H9 (cell line): ENCODE data around the gene TSPAN11. TPM values are rescaled to one million over a fixed set of nuclear protein-coding genes. Genes with fewer than 3 reads are reported as not detected.

ENCODE experiments used
- DNase-seq: peaks from one replicate; pipeline ENCODE4 v3.0.0-alpha.2; 2017
- H2AFZ ChIP-seq: one replicate; pipeline ENCODE4 v1.6.1; 2013; ENCODE audit warnings: mild to moderate bottlenecking, low read length, control low read depth, moderate library complexity
- H2AK5ac ChIP-seq: 2 replicates; pipeline ENCODE4 v1.6.1; 2013; ENCODE audit warnings: low read length, control low read depth, mixed read lengths; ENCODE audit not compliant: insufficient read length
- H2BK120ac ChIP-seq: one replicate; pipeline ENCODE4 v1.6.1; 2013; ENCODE audit warnings: low read depth, mild to moderate bottlenecking, low read length, control low read depth, inconsistent platforms; ENCODE audit not compliant: poor library complexity, severe bottlenecking
- H2BK12ac ChIP-seq: 2 replicates; pipeline ENCODE4 v1.6.1; 2013; ENCODE audit warnings: low read length, control low read depth, mixed read lengths, low read depth; ENCODE audit not compliant: insufficient read length
- H2BK15ac ChIP-seq: 2 replicates; pipeline ENCODE4 v1.6.1; 2013; ENCODE audit warnings: low read depth, low read length, control low read depth
- H2BK20ac ChIP-seq: one replicate; pipeline ENCODE4 v1.6.1; 2013; ENCODE audit warnings: low read depth, mild to moderate bottlenecking, low read length, control low read depth, inconsistent platforms; ENCODE audit not compliant: poor library complexity, severe bottlenecking
- H2BK5ac ChIP-seq: 2 replicates; pipeline ENCODE4 v1.6.1; 2013; ENCODE audit warnings: low read length, control low read depth, mixed read lengths; ENCODE audit not compliant: insufficient read length
- H3K14ac ChIP-seq: 2 replicates; pipeline ENCODE4 v1.6.1; 2013; ENCODE audit warnings: low read length, control low read depth; ENCODE audit not compliant: insufficient read depth
- H3K18ac ChIP-seq: 2 replicates; pipeline ENCODE4 v1.6.1; 2013; ENCODE audit warnings: low read depth, mild to moderate bottlenecking, mixed read lengths, low read length, control low read depth; ENCODE audit not compliant: insufficient read length
- H3K23ac ChIP-seq: 2 replicates; pipeline ENCODE4 v1.6.1; 2013; ENCODE audit warnings: low read length, control low read depth, mixed read lengths, low read depth; ENCODE audit not compliant: insufficient read length
- H3K23me2 ChIP-seq: 2 replicates; pipeline ENCODE4 v1.6.1; 2013; ENCODE audit warnings: low read depth, mild to moderate bottlenecking, mixed read lengths, low read length, control low read depth; ENCODE audit not compliant: insufficient read length, poor library complexity, severe bottlenecking
- H3K27ac ChIP-seq: 2 replicates; pipeline ENCODE4 v1.5.1; 2013; ENCODE audit warnings: low read length, control low read depth, mixed read lengths, low read depth; ENCODE audit not compliant: insufficient read length
- H3K27me3 ChIP-seq: 2 replicates; pipeline ENCODE4 v1.6.1; 2013; ENCODE audit warnings: low read length, control low read depth, inconsistent platforms; ENCODE audit not compliant: insufficient read depth
- H3K4ac ChIP-seq: 2 replicates; pipeline ENCODE4 v1.6.1; 2013; ENCODE audit warnings: low read depth, mild to moderate bottlenecking, control low read depth, inconsistent platforms, low read length, moderate library complexity
- H3K4me1 ChIP-seq: 2 replicates; pipeline ENCODE4 v1.6.1; 2013; ENCODE audit warnings: low read length, control low read depth, inconsistent platforms; ENCODE audit not compliant: insufficient read depth
- H3K4me2 ChIP-seq: 2 replicates; pipeline ENCODE4 v1.6.1; 2013; ENCODE audit warnings: low read length, control low read depth, mixed read lengths; ENCODE audit not compliant: insufficient read length, insufficient read depth
- H3K56ac ChIP-seq: 2 replicates; pipeline ENCODE4 v1.6.1; 2013; ENCODE audit warnings: low read depth, mild to moderate bottlenecking, mixed read lengths, low read length, control low read depth; ENCODE audit not compliant: insufficient read length
- H3K79me1 ChIP-seq: 2 replicates; pipeline ENCODE4 v1.6.1; 2013; ENCODE audit warnings: low read depth, mild to moderate bottlenecking, moderate library complexity, low read length, control low read depth, inconsistent platforms; ENCODE audit not compliant: insufficient read depth, poor library complexity, severe bottlenecking
- H3K79me2 ChIP-seq: 2 replicates; pipeline ENCODE4 v1.6.1; 2013; ENCODE audit warnings: low read length, control low read depth, inconsistent platforms; ENCODE audit not compliant: insufficient read depth
- H3K9ac ChIP-seq: 2 replicates; pipeline ENCODE4 v1.6.1; 2013; ENCODE audit warnings: low read length, control low read depth, mixed read lengths; ENCODE audit not compliant: insufficient read length; ENCODE audit errors: extremely low read depth
- H3K9me3 ChIP-seq: one replicate; pipeline ENCODE4 v1.6.1; 2013; ENCODE audit warnings: low read depth, low read length, inconsistent platforms; ENCODE audit not compliant: control insufficient read depth
- H3T11ph ChIP-seq: one replicate; pipeline ENCODE4 v1.6.1; 2013; ENCODE audit warnings: mild to moderate bottlenecking, low read length, control low read depth, inconsistent platforms
- H4K20me1 ChIP-seq: one replicate; pipeline ENCODE4 v1.6.1; 2013; ENCODE audit not compliant: control insufficient read depth, insufficient read length, insufficient read depth
- H4K5ac ChIP-seq: 2 replicates; pipeline ENCODE4 v1.6.1; 2013; ENCODE audit warnings: low read depth, mild to moderate bottlenecking, mixed read lengths, low read length, control low read depth; ENCODE audit not compliant: insufficient read length
- H4K8ac ChIP-seq: replicated peaks from 2 replicates; pipeline ENCODE4 v1.6.1; 2013; ENCODE audit warnings: low read length, control low read depth, mixed read lengths, low read depth; ENCODE audit not compliant: insufficient read length
- H4K91ac ChIP-seq: 2 replicates; pipeline ENCODE4 v1.6.1; 2013; ENCODE audit warnings: low read depth, mild to moderate bottlenecking, moderate library complexity, mixed read lengths, low read length, control low read depth; ENCODE audit not compliant: insufficient read length
- H3K27ac Mint-ChIP-seq, 3 experiments: 2 replicates in 2 of 3; 3 replicates in 1 of 3; pipeline ENCODE4 v1.8.0; 2020 to 2021; ENCODE audit warnings: mixed read lengths in 3 of 3, mild to moderate bottlenecking in 1 of 3, moderate library complexity in 1 of 3
- H3K27me3 Mint-ChIP-seq: 2 replicates; pipeline ENCODE4 v1.8.0; 2021; ENCODE audit warnings: low read depth, mild to moderate bottlenecking, moderate library complexity, mixed read lengths
- H3K36me3 Mint-ChIP-seq, 3 experiments: 2 replicates in 2 of 3; 3 replicates in 1 of 3; pipeline ENCODE4 v1.8.0; 2020 to 2021; ENCODE audit warnings: low read depth in 3 of 3, mixed read lengths in 3 of 3; ENCODE audit not compliant: insufficient read depth in 1 of 3
- H3K4me1 Mint-ChIP-seq, 2 experiments: 2 replicates each; pipeline ENCODE4 v1.8.0; 2020; ENCODE audit warnings: mixed read lengths in 2 of 2
- H3K4me3 Mint-ChIP-seq, 2 experiments: 2 replicates in 1 of 2; 3 replicates in 1 of 2; pipeline ENCODE4 v1.8.0; 2020 to 2021; ENCODE audit warnings: mild to moderate bottlenecking in 2 of 2, mixed read lengths in 2 of 2, moderate library complexity in 1 of 2
- H3K9me3 Mint-ChIP-seq, 2 experiments: 2 replicates in 1 of 2; 3 replicates in 1 of 2; pipeline ENCODE4 v1.8.0; 2020; ENCODE audit warnings: mild to moderate bottlenecking in 2 of 2, mixed read lengths in 2 of 2, moderate library complexity in 1 of 2
- WGBS: extraction: QIAGEN DNeasy Blood & Tissue Kit; methylation state at CpG from one replicate; pipeline ENCODE4 v1.1.7; 2013; ENCODE audit warnings: missing lambda C conversion rate, low lambda C conversion rate, mixed read lengths; ENCODE audit not compliant: insufficient read length; ENCODE audit errors: extremely low coverage; 5-methylcytosine and 5-hydroxymethylcytosine counted together
- total RNA-seq: library from RNA; stranded (reverse); gene quantifications from 2 replicates; pipeline ENCODE4 v1.2.1, GENCODE V29; 2021
- TF ChIP-seq, protein P1 (sequence below): fragments of 200-600 bp; sonication (generic); conservative IDR thresholded peaks from 3 replicates; pipeline ENCODE4 v1.8.0; 2021; ENCODE audit warnings: antibody characterized with exemption, mild to moderate bottlenecking

The TSPAN11 gene
- total RNA-seq, 1 experiment from 2014 or later: 4.2 TPM

DNA sequence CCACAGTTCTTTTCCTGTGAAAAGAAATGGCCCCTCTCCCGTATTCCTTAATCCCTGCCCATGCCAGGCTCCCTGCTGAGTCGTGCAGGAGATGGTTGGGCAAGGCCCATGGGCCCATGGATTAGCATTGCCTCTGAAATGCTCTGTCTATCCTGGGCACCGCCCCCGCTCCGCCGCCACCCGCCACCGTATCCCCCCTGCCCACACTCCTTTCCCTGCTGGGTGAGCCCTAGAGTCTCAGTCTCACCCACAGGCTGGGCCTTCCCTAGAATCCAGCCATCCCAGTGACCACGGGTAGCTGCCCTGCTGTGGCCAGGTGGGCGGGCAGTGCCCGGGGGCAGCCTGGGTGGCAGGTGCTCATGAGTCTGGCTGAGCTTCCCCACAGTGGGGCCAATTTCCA lies 50.6 kb downstream of the TSPAN11 start:
- Histone ChIP-seq H4K91ac (no peak overlapping the region), H3K23me2 (no peaks in the 10 kb centered on the region), H4K8ac (no peak overlapping the region), H3K4me1 (no peaks in the 10 kb centered on the region; the same call in 1 of the 2 replicates), H4K5ac (no peak overlapping the region), H3K9me3 (no peaks in the 10 kb centered on the region), H3K14ac (no peak overlapping the region), H3K9ac (no peak overlapping the region), H2BK20ac (no peak overlapping the region), H2BK120ac (no peak overlapping the region), H2AK5ac (no peak overlapping the region), H3K56ac (no peak overlapping the region), H2BK5ac (no peak overlapping the region), H3K4ac (no peak overlapping the region), H2BK12ac (no peak overlapping the region), H2AFZ (no peak overlapping the region), H3K79me2 (no peaks in the 10 kb centered on the region), H4K20me1 (no peaks in the 10 kb centered on the region), H3K27ac (no peak overlapping the region), H2BK15ac (no peak overlapping the region), H3T11ph (no peak overlapping the region), H3K4me2 (no peak overlapping the region), H3K27me3 (no peaks in the 10 kb centered on the region), H3K23ac (no peak overlapping the region), H3K79me1 (no peaks in the 10 kb centered on the region), H3K18ac (no peak overlapping the region)
- Mint-ChIP-seq H3K36me3 (no peaks in the 10 kb centered on the region), H3K27ac (peak overlapping the region in 2 of 3 experiments; percentile 57 to 91; a peak in 3 of 7 replicates), H3K4me3 (no peak overlapping the region), H3K9me3 (no peaks in the 10 kb centered on the region), H3K27me3 (peaks cover 9% of the 10 kb centered on the region), H3K4me1 (peaks cover 22 to 26% of the 10 kb centered on the region in 2 experiments)
- no CpG with 5 or more reads among the region's 11 CpGs for WGBS
- no peak for DNase-seq
- TF ChIP-seq, protein P1, sequence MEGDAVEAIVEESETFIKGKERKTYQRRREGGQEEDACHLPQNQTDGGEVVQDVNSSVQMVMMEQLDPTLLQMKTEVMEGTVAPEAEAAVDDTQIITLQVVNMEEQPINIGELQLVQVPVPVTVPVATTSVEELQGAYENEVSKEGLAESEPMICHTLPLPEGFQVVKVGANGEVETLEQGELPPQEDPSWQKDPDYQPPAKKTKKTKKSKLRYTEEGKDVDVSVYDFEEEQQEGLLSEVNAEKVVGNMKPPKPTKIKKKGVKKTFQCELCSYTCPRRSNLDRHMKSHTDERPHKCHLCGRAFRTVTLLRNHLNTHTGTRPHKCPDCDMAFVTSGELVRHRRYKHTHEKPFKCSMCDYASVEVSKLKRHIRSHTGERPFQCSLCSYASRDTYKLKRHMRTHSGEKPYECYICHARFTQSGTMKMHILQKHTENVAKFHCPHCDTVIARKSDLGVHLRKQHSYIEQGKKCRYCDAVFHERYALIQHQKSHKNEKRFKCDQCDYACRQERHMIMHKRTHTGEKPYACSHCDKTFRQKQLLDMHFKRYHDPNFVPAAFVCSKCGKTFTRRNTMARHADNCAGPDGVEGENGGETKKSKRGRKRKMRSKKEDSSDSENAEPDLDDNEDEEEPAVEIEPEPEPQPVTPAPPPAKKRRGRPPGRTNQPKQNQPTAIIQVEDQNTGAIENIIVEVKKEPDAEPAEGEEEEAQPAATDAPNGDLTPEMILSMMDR: no peak
